Measurements from ENCODE around the gene ESPNL.

The ESPNL gene

DNA sequence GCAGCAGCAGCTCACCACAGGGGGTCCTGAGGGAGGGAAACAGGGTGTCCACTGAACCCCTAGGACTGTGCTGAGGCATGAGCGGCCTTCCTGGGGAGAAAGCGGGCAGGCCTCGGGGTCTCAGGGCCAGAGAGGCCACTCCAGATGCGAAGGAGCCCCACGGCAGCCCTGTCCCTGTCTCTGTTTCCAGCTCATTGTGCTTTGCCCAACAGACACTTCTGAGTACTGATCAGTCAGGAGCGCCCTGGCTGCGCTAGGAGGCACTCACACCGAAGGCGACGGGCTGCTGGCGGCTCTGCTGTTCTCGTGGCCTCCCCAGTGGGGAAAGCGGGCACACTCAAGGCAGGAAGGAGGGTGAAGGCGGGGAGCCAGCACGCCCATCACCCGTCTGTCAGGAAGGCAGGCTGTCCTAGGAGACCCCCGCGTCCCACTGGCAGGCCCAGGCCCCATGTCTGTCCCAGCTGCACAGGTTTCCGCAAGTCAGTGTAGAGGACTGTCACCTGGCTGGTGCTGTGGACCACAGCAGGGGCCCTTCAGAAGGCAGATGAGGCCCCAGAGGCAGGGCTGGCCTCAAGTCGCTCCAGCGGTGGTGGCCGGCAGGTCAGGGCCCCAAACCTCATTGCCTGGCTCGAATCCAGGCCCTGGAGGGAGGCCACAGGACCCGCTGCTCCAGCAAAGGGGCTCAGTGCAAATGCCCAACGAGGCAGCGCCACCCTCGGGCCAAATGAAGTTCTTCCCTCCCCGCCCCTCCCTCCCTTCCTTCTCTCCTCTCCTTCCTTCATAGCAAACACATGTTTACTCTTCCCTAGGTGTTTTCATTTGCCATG is 6.8 kb downstream of the ESPNL start:
- no peak for TF ChIP-seq MYC (IDR thresholded peaks at IDR 0.05; ENCODE audit: low read depth, low read length)
- TF ChIP-seq, protein P1, sequence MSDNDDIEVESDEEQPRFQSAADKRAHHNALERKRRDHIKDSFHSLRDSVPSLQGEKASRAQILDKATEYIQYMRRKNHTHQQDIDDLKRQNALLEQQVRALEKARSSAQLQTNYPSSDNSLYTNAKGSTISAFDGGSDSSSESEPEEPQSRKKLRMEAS (IDR thresholded peaks at IDR 0.05; ENCODE audit: low read depth, low read length) = no peak
- TF ChIP-seq POLR2A (IDR thresholded peaks at IDR 0.05; ENCODE audit: extremely low read depth, insufficient read length) = no peak
- TF ChIP-seq, protein P2, sequence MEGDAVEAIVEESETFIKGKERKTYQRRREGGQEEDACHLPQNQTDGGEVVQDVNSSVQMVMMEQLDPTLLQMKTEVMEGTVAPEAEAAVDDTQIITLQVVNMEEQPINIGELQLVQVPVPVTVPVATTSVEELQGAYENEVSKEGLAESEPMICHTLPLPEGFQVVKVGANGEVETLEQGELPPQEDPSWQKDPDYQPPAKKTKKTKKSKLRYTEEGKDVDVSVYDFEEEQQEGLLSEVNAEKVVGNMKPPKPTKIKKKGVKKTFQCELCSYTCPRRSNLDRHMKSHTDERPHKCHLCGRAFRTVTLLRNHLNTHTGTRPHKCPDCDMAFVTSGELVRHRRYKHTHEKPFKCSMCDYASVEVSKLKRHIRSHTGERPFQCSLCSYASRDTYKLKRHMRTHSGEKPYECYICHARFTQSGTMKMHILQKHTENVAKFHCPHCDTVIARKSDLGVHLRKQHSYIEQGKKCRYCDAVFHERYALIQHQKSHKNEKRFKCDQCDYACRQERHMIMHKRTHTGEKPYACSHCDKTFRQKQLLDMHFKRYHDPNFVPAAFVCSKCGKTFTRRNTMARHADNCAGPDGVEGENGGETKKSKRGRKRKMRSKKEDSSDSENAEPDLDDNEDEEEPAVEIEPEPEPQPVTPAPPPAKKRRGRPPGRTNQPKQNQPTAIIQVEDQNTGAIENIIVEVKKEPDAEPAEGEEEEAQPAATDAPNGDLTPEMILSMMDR (IDR thresholded peaks at IDR 0.05; ENCODE audit: low read depth, low read length) = peak; percentile 14
- no peak overlapping the region for H3K4me3 ChIP-seq (ENCODE audit: low read depth, low read length)
- peak; percentile 50 for DNase-seq (ENCODE audit: low read depth)

DNA sequence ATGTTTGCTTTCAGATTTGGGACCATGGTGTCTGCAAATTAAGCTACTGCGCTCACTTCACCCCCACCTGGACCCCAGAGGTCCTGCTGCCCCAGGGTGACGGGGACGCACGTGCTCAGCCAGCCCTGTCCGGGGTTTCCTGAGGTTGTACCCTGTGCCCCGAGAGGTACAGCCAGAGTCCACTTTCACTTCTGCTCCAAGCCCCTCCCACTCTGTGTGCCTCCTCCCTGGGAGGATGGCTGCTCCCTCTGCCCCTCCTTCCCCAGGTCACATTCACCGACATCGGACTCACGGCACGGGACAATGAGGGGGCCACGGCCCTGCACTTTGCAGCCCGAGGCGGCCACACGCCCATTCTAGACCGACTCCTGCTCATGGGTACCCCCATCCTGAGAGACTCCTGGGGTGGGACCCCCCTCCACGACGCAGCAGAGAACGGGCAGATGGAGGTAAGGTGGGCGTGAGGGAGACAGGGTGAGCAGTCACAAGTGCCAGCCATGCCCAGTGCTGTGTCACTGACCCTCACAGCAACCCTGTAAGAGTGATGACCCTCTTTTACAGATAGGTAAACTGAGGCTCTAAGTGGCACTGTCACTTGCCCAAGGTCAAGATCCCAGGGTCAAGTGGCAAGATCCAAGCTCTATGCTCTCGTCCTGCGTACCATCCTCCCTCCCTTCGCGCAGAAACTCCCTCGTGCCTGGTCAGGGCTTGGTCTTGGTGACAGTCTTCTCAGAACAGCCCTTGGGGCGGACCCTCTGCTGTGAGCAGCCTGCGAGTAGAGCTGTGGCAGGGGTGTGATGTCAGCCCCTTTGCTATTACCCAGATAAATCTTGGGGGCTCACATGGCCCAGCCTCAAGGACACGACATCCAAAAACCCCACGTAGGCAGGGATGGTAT is 7.6 kb downstream of the ESPNL start:
- H3K4me3 ChIP-seq (ENCODE audit: low read depth, low read length) = no peak overlapping the region
- peak; percentile 50 for DNase-seq (ENCODE audit: low read depth)
- TF ChIP-seq, protein P2 (IDR thresholded peaks at IDR 0.05; ENCODE audit: low read depth, low read length) = no peak
- no peak for TF ChIP-seq POLR2A (IDR thresholded peaks at IDR 0.05; ENCODE audit: extremely low read depth, insufficient read length)
- TF ChIP-seq, protein P1 (IDR thresholded peaks at IDR 0.05; ENCODE audit: low read depth, low read length) = no peak
- no peak for TF ChIP-seq MYC (IDR thresholded peaks at IDR 0.05; ENCODE audit: low read depth, low read length)

DNA sequence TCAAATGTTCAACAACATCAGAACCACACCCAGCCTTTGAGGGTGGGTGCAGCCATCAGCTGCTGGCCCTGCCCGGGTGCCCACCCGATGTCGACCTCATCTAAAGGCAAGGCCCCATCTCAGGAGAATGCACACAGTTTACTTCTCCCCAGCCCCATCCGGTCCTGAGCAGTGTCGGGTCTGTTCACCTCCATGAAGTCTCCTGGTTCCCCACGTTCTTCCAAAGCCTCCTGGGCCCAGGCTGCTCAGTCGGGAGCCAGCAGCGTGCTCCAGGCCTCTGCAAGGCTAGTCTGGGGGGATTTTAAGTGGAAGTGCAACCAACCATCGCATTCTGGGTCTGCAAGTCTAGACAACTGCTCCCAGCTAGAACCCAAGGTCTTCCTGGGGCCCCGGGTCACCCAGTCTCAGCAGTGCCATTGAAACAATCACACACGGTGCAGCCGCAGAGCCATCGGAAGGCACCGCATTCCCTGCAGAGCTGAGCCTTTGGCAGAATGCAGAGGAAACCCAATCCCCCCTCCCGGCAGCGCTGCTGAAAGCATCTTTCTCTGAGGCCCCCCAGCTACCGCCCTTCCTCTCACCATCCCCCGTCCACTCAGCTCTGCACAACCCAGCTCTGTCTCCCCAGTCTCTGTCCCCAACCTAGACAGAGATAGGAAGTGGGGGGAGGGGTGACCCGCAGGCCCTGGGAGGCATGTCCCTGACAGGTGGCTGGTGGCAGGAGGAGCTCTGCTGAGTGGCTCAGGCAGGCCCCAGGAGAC is 8.5 kb downstream of the ESPNL start:
- no peak for TF ChIP-seq POLR2A (IDR thresholded peaks at IDR 0.05; ENCODE audit: extremely low read depth, insufficient read length)
- TF ChIP-seq, protein P1 (IDR thresholded peaks at IDR 0.05; ENCODE audit: low read depth, low read length) = no peak
- TF ChIP-seq MYC (IDR thresholded peaks at IDR 0.05; ENCODE audit: low read depth, low read length) = no peak
- TF ChIP-seq, protein P2 (IDR thresholded peaks at IDR 0.05; ENCODE audit: low read depth, low read length) = no peak
- DNase-seq (ENCODE audit: low read depth) = peak; percentile 61
- H3K4me3 ChIP-seq (ENCODE audit: low read depth, low read length) = no peak overlapping the region

DNA sequence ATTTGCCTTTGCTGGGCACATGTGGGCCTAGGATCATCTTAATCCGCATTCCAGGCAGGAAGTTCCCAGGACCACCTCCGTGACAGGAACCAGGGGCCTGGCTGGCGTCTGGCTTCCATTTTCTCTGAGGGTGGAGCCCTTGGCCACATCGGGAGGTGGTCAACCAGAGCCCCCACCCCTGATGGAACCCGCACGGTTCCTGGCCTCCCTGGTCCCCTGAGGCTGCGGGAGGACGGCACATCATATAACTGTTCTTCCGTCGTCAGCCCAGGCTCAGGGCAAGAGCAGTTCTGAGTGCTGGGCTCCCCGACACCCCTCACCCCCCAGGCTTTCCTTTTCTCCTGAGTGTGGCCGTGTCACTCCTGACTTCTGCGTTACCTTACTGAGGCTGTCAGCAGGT is 13.5 kb downstream of the ESPNL start:
- TF ChIP-seq, protein P2 (IDR thresholded peaks at IDR 0.05; ENCODE audit: low read depth, low read length) = no peak
- TF ChIP-seq MYC (IDR thresholded peaks at IDR 0.05; ENCODE audit: low read depth, low read length) (no peak), POLR2A (IDR thresholded peaks at IDR 0.05; ENCODE audit: extremely low read depth, insufficient read length) (no peak)
- TF ChIP-seq, protein P1 (IDR thresholded peaks at IDR 0.05; ENCODE audit: low read depth, low read length) = no peak
- no peak overlapping the region for H3K4me3 ChIP-seq (ENCODE audit: low read depth, low read length)
- DNase-seq (ENCODE audit: low read depth) = no peak

DNA sequence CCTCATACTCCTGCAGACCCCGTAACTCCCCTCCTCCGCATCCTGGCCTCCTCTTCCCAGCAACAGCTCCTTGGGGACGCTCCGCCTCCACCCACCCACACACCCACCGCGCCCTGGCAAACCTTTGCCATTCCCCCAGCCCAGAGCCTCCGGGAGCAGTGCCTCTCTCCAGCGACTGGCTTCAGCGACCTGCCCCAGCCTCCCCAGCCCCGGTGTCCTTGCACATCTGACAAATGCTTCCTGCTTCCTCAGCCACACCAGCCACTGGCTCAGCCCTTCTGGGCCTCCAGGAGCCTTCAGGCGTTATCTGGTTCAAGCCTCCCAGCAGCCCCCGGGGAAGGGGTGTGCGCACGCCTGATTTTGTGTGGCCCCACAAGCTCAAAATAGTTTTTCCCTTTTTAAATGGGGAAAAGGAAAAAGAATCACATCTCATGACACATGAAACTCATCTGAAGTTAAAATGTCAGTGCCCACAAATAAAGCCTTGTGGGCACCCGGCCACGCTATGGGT is 14.2 kb downstream of the ESPNL start:
- no peak for DNase-seq (ENCODE audit: low read depth)
- H3K4me3 ChIP-seq (ENCODE audit: low read depth, low read length) = no peak overlapping the region
- TF ChIP-seq POLR2A (IDR thresholded peaks at IDR 0.05; ENCODE audit: extremely low read depth, insufficient read length) (no peak), MYC (IDR thresholded peaks at IDR 0.05; ENCODE audit: low read depth, low read length) (no peak)
- TF ChIP-seq, protein P1 (IDR thresholded peaks at IDR 0.05; ENCODE audit: low read depth, low read length) = no peak
- TF ChIP-seq, protein P2 (IDR thresholded peaks at IDR 0.05; ENCODE audit: low read depth, low read length) = no peak
